ENCODE measurements around the gene CLDN11. TPM values are rescaled to one million over a fixed set of nuclear protein-coding genes. Genes with fewer than 3 reads are reported as not detected.

CLDN11 gene
- total RNA-seq, 1 donor from 2014 or later = not detected

DNA sequence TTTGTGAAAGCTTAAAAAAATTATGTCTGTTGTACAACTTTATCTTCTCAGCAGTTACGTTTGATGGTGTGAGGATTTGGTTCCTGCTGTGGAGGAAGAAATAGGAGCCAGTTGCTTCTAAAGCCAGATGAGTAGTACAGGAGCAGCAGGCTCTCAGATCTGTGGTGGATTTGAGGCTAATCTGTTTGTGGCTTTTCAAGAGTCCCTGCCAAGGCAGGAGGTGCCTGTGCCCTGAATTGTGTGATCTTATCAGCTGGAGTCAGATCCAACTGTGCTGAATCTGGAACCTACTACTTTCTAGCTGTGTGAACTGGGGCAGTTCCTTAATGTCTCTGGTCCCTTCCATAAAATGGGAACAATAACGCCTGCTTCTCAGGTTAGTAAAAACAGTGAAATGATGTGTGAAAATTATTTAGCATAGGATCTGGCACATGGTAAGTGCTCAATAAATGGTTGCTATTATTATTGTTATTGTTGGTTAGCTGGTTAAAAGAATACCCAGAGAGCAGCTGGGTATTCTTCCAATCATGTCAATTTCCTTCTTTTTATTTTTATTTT, 7.7 kb downstream of the CLDN11 start:
- DNase-seq (ENCODE audit: low read depth) = peak; percentile 70

DNA sequence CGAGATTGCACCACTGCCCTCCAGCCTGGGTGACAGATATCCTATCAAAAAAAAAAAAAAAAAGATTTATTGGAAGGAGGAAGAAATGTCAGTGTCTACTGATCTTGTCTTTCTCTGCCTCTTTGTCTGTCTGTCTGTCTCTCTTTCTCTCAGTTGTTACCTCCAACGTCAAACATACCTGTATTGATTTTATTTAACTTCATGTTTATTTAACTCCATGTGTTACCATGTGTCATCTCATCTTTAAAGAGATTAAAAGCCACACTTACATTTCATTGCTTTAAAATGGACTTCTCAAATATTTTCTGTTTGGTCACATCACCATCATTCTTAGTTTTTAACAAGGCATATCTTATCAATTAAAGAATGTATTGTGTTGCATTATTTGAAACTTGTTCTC, 9.4 kb downstream of the CLDN11 start:
- DNase-seq (ENCODE audit: low read depth) = no peak

DNA sequence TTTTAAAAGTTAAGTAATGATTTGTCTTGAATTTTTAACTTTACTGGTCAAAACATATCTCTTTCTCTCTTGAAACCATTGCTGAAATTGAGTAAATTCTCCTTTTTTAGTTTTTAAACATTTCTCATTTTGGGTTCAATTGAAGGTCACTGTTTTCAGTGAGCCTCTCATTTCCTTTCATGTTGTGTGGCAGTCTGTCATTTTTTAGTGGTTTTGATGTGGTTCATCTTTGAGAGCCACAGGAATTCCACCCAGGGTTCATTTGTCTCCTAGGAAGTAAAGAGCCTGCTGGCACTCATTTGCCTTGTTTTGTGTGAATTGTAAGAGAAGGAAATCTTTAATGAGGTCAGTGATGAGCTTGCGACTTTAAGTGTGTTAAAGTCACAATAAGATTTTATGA, 10.4 kb downstream of the CLDN11 start:
- peak; percentile 73 for DNase-seq (ENCODE audit: low read depth)

GRCh38 chr3:170431054-170431453, 12.4 kb downstream of the CLDN11 start:
- no peak for DNase-seq (ENCODE audit: low read depth)

GRCh38 chr3:170432416-170432815, 13.7 kb downstream of the CLDN11 start:
- DNase-seq (ENCODE audit: low read depth) = no peak

GRCh38 chr3:170436697-170437096, 18.0 kb downstream of the CLDN11 start:
- no peak for DNase-seq (ENCODE audit: low read depth)

- DNase-seq (ENCODE audit: low read depth) = no peak
These were observed 18.5 kb downstream of the CLDN11 start for GRCh38 chr3:170437176-170437575.

DNA sequence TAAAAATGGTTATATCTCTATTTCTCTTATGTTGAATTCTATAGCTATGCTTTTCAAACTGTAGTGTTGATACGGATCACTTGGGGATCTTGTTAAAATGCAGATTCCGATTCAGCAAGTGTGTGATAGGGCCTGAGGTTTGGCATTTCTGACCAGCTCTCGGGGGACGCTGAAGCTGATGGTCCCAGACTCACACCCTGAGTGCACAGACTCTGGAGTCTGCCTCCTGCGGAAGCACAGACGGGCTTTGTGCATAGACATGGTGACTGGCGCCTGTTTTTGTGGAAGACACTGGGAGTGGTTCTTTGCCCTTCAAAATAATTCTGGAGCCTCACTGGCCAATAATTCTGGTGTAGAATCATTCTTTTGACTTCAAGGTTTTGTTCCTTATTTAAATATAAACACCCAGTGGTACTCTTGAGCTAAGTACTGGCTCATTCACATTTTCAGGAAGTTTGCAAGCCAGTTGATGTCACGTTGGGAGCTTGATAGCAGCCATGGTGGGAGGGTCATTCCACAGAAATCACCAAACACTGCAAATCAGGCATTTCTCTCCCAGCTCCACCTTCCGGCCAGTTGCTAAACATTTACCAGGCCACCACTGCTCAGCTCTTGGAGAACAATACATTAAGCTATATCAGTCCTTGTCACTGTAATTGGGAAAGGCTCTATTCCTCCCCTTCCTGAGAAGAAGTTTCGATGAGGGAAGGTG, 19.2 kb downstream of the CLDN11 start:
- no peak for DNase-seq (ENCODE audit: low read depth)

GRCh38 chr3:170438836-170439235, 20.2 kb downstream of the CLDN11 start:
- no peak for DNase-seq (ENCODE audit: low read depth)

- no peak for DNase-seq (ENCODE audit: low read depth)
These were observed 21.7 kb downstream of the CLDN11 start for GRCh38 chr3:170440344-170440743.

- no peak for DNase-seq (ENCODE audit: low read depth)
These were observed 22.7 kb downstream of the CLDN11 start for GRCh38 chr3:170441412-170441811.

DNA sequence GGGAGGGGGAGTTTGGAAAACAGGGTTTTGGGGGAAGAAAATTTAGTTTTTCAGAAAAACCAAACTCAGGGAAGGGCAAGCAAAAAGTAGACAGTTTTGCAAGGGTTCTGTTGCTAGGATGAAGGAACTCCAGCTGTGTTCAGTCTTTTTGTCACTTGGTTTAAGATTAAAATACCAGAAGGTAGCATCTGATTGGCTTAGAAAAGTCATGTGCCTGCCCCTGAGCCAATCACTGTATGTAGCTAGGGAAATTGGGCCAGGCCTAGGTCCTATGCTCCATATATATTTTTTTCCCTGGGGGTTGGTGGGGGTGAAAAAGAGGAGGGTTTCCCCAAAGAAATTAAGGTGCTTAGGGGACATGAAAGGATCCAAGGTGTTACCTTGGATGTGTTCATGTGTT, 24.3 kb downstream of the CLDN11 start:
- no peak for DNase-seq (ENCODE audit: low read depth)

GRCh38 chr3:170443457-170443856, 24.8 kb downstream of the CLDN11 start:
- DNase-seq (ENCODE audit: low read depth) = no peak

- DNase-seq (ENCODE audit: low read depth) = no peak
These were observed 29.9 kb downstream of the CLDN11 start for GRCh38 chr3:170448584-170448983.

DNA sequence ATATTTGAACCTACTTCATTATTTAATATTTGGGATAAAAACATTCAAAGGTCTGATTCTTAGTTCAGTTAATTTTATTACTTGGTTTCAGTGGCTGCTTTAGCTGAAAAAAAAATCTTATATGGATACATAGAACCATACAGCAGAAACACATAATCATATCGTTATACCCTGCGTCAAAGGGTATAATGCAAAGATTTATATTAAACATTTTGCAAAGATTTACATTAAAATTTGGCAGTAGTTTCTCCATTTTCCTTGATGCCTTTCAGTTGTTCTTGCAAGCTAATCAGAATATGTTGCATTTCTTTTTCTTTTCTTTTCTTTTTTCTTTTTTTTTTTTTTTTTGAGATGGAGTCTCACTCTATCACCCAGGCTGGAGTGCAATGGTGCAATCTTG, 31.4 kb downstream of the CLDN11 start:
- DNase-seq (ENCODE audit: low read depth) = no peak

DNA sequence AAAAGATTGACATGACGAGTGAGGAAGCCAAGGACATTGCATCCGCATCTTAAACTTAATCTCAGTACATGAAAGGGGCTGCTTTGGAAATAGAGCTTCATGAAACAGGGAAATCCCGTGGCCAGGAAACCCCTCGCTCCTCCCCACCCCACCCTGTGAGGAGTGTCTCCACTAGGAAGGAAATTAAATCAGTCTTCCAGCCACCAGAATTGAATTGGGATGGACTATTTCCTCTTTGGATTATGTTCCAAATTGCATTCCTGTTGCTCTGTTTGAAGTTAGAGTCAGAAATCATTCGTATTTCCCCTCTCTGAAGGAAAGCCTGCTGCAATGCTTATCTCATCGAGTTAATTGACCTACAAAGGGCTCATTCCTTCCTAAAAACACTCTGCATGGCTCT, 35.8 kb downstream of the CLDN11 start:
- DNase-seq (ENCODE audit: low read depth) = no peak

DNA sequence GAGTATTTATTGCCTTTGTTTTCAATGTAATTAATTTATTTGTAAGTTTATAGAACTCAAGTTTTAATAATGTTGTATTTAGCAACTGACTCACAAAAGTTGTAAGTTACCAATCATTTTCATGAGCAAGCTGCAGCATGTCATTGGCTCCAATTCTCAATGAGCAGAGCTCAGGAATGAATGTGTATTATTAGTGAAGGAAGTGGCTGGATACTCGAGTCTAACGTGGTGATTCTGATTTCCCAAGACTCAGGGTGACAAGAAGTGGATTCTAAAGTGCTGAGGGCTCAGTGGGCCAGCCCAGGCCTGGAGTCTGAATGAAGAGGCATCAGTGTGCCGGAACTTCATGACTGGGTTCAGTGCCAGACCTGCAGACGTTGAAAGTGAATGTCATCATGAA, 39.6 kb downstream of the CLDN11 start:
- DNase-seq (ENCODE audit: low read depth) = no peak

DNA sequence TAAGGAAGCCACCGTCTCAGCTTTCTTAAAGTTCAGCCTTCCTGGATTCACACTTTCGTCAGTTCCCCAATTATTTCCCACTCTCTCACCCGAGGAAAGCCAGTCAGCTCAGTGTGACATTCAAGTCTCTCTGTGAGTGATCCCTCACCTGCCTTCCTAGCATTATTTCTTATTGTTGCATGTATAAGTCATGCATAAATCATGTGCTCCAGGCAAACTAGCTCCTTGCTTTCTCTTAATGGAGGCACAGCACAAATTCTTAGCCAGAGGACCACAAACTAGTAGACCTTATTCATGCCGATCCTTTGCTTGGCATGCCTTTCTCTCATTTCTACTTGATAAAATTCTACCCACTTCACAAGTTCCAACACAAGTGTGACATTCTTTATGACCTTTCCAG, 44.3 kb downstream of the CLDN11 start:
- no peak for DNase-seq (ENCODE audit: low read depth)

GRCh38 chr3:170465955-170466354, 47.3 kb downstream of the CLDN11 start:
- DNase-seq (ENCODE audit: low read depth) = no peak

DNA sequence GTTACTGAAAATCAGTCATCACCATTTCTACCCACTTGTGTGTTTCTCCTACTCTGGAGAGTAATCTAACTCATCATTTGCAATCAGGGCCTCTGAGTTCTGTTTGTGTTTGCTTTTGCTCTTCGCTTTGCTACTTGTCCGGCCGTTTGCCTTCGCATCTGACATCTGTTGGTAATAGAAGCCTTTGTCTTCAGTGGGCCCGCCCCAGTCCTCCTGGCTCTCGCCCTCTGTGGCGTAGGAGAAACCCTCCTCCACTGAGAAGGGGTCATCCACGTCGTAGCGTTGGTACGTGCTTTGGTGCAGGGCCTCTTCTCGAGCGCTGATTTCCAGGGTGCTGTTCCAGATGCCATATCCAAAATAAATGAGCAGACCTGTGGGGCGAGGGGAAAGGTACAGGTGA, 48.3 kb downstream of the CLDN11 start:
- no peak for DNase-seq (ENCODE audit: low read depth)

GRCh38 chr3:170467571-170468147, 49.0 kb downstream of the CLDN11 start:
- no peak for DNase-seq (ENCODE audit: low read depth)

DNA sequence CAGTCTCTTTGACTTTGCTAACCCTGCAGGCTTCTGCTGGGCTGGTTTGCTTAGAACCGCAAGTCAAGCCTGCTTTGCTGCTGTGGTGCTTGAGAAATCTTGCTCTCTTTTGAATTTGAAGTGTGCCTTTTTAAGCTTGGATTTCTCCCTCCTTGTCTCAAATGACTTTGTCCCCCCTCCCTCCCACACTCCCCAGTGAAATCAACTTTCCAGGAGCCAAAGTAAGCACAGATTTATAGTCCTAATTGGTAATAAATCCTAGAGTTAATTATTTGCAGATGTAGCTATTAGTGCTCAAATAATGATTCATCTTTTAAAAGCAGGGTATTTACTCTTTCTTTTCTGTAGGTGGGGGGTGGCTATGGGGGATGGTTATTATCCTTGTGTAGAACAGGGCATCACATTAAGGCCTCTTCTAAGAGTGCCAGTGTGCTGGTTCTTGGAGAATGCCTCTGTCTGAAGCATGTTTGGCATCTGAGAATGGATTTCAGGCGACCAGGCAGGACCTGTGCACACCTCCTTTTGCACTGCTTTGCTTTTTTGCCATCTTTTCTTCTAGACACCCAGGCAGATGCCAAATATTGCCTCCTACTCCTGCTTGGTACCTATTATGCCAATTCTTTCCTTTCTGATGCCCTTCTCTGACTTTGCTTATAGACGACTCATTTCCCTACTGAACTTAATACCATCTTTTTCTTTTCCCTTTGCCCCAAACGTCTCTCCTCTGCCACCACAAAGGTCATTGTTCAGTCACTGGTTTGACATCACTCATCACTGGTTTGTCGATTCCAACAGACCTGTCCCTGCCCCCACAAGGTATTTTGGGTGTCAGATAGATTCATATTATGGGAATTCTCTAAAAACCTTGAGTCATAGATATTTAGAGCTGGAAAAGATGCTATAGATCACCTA, 50.7 kb downstream of the CLDN11 start:
- DNase-seq (ENCODE audit: low read depth) = no peak

Measured in myocyte (in vitro differentiated cells).